GM18907 (cell line): ENCODE measurements around the gene ELL2.

ENCODE experiments used
- ATAC-seq: cut with Tn5 transposase; IDR thresholded peaks from one replicate; pipeline ENCODE4 v1.9.1; 2021; ENCODE audit warnings: mild to moderate bottlenecking, moderate library complexity; ENCODE audit not compliant: unreplicated experiment

Gene ELL2

DNA sequence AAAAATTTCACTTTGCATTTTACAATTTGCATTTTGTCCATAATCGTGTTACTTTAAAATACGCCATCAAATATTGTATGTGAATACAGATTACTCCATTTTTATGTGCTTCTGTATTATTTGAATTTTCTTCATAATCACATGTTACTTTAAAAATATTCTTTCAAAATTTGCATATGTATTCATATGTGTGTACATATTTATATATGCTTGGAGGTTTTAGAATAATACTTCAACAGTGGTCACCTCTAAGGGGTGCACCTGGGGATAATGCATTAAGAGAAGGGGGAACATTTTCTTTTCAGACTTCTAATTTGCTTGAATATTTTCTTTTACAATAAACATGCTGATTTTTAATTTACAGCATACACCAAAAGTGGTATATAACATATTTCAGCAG, 21.9 kb upstream of the ELL2 start:
- no peak for ATAC-seq

DNA sequence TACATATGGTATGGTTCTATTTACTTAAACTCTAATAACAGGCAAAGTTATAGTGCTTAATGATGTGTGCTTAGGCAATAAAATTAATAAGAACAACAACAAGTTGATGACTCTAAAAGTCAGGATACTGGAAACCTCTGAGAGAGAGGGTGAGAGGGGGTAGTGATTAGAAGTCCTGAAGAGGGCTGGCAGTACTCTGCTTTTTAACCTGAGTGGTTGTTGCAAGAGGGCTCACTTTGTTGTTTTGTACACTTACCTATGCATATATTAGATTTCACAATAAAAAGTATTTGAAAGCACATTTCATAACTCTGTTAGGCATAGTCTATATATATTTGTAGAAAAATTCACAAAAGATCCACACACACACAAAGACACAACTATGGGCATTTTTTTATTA, 21.4 kb upstream of the ELL2 start:
- ATAC-seq: no peak

- no peak for ATAC-seq
These were observed 15.0 kb upstream of the ELL2 start for GRCh38 chr5:95976606-95977005.

GRCh38 chr5:95975703-95976102, 14.1 kb upstream of the ELL2 start:
- no peak for ATAC-seq

DNA sequence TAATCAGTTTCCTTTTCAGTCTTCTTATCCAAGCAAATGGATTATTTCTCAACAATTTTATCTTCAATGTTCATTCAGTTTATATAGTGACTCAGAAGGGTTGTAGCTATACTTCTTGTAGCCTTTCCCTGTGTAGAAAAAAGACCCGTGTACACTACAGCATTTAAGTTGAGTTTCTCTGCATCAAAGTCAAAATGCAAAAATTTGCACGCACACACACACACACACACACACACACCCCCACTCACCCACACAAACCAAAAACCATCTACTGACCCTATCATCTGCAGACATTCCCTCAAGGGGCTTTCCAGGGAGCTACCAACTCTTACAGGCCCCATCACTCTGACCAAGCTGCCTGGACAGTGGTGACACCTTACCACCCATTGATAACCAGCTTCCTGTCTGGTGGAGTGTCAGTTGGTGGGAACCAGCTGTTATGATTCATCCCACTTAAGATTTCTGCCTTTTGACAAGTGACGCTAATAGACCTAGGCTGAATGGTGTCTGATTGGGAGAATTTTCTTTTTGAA, 12.2 kb upstream of the ELL2 start:
- peak; percentile 98 for ATAC-seq

- ATAC-seq: no peak
These were observed 10.5 kb upstream of the ELL2 start for GRCh38 chr5:95972196-95972595.

- no peak for ATAC-seq
These were observed 8.7 kb upstream of the ELL2 start for GRCh38 chr5:95970359-95970704.

- no peak for ATAC-seq
These were observed 8.2 kb upstream of the ELL2 start for GRCh38 chr5:95969651-95970358.

DNA sequence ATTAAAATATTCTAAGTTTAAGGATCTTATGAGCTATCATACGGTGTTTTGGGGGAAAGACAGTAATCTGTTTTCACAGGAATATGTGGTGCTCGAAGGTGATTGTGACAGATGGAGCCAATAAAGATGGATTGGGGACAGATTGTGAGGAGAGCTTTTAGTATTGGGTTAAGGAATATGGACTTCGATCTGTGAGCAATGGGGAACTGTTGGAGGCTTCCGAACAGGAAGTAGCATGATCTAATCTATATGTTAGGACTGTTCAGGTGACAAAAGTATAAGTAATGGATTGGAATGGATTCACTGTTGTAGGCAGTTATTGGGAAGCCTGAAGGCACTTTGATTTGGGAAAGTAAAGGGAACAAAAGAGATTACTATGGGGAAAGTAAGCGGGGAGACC, 7.4 kb upstream of the ELL2 start:
- no peak for ATAC-seq

- no peak for ATAC-seq
These were observed 5.6 kb upstream of the ELL2 start for GRCh38 chr5:95967236-95967635.

GRCh38 chr5:95966005-95966404, 4.4 kb upstream of the ELL2 start:
- no peak for ATAC-seq

- no peak for ATAC-seq
These were observed 2.2 kb upstream of the ELL2 start for GRCh38 chr5:95963650-95964410.

- ATAC-seq: no peak
These were observed 1.1 kb upstream of the ELL2 start for GRCh38 chr5:95962785-95963184.

GRCh38 chr5:95962475-95962773, 773 bp upstream of the ELL2 start:
- ATAC-seq: no peak

- ATAC-seq: peak; percentile 72
These were observed 709 bp downstream of the ELL2 start for GRCh38 chr5:95960667-95961616.

- ATAC-seq: no peak
These were observed 1.6 kb downstream of the ELL2 start for GRCh38 chr5:95959888-95960666.

DNA sequence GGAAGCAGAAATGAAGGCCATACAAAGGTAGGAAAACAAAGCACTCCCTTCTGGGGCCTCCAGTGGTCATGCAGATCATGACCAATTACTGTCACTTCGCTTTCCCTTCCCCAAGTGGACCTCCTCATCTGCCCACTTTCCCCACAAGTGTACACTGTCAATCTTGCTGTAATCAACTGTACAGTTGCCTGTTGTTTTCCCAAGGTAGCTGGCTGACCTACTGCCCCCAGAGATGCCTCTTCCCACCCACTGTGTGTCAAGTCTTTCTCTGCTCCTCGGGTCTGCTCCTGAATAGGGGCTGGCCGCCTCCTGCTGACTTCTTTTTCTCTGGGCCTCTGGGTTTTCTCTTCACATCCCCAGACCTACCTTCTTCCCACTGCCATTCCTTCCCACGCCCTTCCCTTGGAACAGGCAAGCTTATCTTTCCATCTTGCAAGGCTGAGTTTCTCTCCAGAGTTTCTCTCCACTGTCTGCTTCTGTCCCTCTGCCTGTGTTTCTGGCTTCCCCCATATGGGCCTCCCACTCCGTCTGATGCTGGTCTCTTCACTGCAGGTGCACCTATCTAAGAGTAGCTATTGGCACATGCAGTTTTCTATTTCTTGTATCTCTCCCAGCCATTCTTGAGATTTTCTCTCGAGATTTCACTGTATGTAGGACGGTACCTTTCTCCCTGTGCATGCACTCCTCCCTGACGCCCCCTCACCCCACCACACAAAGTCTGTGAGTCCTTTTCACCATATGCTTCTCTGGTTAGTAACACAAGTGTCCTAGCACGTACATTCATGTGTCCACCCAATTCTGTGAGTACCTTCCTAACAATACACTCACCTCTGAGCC, 2.4 kb downstream of the ELL2 start:
- ATAC-seq: no peak

DNA sequence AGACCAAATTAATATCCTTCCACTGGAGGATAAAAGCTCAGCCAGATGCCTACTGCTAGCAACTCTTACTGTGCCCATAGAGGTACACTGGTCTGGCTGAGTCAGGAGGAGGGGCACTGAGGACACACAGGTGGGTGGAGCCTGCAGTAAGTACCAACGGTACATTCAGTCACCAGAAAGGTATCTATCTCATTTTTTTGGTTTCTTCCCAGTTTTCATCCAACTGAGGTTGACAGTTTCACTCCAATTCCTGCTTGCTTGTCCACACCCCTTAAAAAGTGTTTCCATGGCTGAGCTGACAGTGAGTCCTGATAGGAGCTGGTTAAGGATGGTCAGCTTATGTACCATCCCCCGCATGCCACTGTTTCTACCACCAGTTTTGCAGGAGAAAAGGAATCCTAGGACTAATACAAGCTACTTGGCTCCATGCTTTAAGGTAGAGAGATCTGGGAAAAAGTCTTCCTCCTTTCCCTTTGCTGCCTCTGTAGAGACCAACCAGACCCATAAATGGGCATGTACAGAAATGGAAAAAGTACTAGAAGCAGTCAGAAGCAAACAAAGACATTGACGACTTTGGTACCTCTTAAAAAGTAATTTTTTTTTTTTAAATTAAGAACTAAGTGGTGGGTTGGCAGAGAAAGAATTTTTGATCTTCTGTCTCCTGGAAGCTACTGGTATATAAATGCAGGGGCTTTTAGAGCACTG, 3.2 kb downstream of the ELL2 start:
- ATAC-seq: no peak

DNA sequence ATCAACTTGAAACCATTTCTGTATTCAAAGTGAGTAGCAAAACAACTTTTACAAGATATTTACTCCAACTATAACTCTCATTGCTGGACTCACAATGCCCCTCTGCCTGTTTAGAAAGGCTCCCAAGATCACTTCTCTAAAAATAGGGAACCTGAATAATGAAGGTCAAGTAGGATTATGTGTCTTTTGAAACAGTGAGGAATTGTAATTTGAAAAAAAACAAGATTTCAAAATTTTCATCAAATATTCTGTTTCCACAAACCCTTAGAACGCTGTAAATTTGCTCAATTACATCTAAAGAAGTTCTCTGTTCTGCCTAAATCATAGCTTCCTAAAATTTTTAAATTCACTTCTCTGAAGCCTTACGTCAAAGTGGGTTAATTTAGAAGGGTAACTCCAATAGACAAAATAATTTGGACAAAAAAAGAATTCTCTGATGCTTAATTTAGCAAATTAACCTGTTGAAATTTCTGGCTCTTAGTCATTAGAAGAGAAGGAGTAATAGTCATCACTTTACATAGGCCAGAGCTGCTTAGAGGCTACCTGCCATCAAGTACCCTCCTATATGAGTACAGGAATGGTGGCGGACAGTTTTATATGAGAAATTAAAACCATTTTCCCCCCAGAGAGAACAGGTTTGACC, 4.0 kb downstream of the ELL2 start:
- no peak for ATAC-seq
